Stimulated activated naive CD4-positive, alpha-beta T cell (primary cell): ENCODE results near the gene FARS2.

Experiments
- DNase-seq, 6 experiments: peaks; one replicate each; lab custom pipeline; 2025; lab: John Stamatoyannopoulos, UW

Gene FARS2

GRCh38 chr6:5427586-5427985 is 166.3 kb downstream of the FARS2 start:
- DNase-seq: no peak

- DNase-seq: no peak
Observed at GRCh38 chr6:5433324-5433723, 172.0 kb downstream of the FARS2 start.

GRCh38 chr6:5435449-5435848 is 174.1 kb downstream of the FARS2 start:
- no peak for DNase-seq

DNA sequence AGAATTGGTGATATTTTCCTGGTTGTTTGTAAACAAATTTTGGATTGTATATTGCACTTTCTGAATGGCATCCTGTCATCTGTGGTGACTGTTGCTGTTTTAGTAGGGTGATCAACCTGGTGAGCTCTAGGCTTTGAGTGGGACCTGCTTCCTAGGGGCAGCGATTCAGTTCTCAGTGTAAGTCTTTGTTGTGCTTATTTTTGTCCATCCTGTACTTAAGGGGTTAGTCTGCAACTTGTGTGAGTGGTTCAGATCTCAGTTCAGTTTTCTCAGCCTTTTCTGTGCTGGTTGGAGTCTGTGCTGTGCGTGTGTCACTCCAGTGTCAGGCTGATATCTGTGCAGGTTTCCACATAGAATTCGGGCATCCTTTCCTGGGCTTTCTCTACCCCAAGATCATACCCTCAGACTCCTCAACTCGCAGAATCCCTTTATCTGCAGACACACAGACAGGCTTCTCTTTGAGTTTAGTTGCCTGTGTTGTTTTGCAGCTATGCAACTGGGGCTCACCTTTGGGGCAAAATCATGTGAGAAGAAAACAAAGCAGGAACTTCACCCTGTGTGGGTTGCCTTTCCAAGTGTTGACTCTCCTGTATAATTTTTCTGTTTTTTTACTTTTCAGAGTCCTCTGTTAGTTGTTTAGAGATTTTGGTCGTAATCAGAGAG is 177.7 kb downstream of the FARS2 start:
- no peak for DNase-seq

GRCh38 chr6:5439749-5440148 is 178.4 kb downstream of the FARS2 start:
- DNase-seq: no peak

- DNase-seq: no peak
Observed at GRCh38 chr6:5442319-5442718, 181.0 kb downstream of the FARS2 start.

DNA sequence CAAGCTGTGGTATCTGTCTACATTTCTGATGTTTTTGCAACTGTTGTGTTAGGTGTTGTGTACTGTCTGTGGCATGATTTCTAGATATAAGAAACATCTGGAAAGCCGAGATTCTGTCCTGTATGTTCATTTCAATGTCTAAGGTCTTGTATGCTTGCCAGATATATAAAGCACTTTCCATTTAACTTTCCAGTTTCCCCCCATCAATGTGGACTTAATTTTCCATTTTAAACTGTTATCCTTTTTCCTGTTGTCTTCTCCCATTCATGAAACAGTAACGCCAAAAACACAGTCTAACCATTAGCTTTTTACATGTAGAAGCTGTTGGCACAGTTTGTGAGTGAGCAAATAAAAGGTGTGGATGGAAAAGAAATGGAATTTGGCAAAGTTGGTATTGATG is 181.6 kb downstream of the FARS2 start:
- DNase-seq: no peak

GRCh38 chr6:5443491-5443890 is 182.2 kb downstream of the FARS2 start:
- DNase-seq: no peak

- no peak for DNase-seq
Observed at GRCh38 chr6:5446362-5447075, 185.2 kb downstream of the FARS2 start.

DNA sequence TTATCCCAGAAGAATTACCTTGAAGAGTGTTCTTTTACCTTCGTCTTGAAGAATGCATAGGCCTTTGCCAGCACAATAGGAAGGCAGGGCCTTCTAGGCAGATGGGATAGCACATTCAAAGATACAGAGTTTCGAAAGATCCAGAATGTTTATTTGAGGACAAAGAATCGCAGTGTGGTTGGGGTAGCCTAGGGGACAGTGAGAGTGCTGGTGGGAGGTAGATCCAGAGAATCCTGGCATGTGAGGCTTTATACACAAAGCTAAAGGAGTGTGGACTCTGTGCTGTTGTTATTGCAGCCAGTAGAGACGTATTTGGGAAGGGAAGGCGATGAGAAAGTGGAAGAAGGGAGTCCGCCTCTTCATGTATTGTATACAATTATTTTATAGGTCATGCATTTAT is 186.6 kb downstream of the FARS2 start:
- DNase-seq: no peak

DNA sequence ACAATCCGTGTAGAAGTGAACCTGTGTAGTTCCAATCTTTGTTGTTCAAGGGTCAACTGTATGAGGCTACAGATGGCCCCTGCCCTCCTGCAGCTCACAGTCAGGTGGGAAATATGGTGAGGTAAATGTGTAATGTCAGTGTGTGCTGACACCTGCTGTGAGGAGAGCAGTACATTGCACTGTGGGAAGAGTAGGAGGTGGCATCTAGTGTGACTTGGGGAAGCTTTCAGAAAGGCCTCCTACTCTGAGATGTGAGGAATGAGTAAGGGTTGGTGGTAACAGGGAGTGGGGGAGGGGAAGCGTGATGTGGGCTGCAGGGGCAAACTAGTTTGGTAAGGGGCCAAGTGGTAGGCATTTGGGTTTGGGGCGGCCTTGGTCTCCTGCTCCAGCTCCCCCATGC is 188.8 kb downstream of the FARS2 start:
- no peak for DNase-seq

- no peak for DNase-seq
Observed at GRCh38 chr6:5453546-5453945, 192.2 kb downstream of the FARS2 start.

DNA sequence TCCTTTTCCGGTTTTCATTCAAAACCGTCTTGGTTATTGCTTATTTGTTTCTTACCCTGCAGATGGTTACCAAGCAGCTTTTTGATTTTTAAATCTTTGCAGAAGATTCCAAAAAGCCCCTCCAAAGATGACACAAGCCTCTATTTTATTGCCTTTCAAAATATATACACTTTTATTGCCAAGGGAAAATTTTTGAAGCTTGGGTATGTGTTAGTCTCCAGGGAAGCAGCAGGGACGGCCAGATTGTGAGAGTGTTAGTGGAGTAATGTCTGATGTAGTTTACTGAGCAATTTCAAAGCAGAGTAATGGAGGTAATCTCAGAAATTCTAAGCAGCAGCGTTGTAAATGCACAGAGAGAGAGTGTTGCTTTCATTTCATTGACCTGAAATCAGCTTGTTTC is 193.8 kb downstream of the FARS2 start:
- DNase-seq: no peak

DNA sequence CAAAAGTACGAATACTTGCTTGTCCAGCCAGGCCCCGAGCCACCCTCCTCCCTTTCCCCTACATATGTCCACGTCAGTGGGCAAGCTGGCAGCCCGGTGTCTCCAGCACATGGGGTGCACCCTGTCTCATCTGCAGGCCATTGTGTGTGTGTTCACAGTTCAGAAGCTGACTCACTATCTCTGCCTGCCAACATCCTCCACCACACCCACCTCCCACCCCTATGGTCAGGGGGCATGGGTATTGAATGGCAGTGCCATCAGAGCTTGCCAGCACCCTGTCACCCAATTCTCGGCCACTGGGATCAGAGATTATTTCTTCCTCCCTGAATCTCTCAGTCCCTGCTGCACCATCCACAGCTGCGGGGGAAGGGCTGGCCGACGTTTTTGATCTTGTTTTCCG is 195.7 kb downstream of the FARS2 start:
- DNase-seq: no peak

GRCh38 chr6:5457983-5458683 is 196.8 kb downstream of the FARS2 start:
- DNase-seq: no peak

DNA sequence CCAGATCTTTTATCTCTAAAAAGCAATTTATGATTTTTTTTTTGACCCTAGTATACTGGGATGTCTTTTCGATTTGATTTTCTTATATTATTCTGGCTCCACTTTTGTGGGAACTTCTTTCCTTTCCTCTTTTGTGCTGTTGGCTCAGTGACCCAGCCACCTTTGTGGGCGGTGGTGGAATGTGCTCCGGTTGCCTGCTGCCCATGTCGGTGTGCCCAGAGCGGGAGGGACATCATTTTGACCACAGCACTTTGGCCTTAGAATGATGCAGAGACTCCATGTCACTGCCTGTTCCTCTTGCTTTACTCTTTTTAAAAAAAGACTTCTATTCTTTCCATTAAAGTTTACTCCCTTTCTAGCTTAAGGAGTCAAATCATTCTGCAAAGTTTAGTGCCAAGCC is 198.0 kb downstream of the FARS2 start:
- DNase-seq: no peak

DNA sequence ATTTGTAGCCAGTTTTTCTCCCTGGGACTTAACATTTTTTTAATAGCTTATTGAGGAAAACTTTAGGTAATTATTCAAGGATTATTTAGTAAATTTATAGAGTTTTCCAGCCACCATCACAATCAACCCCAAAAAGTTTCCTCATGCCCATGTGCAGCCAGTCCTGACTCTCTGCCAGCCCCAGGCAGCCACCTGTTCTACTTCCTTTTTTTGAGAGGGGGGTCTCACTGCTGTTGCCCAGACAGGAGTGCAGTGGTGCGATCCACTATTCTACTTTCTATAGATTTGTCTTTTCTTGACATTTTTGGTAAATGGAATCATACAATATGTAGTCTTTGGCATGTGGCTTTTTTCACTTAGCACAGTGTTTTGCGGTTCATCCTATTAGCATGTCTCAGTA is 200.1 kb downstream of the FARS2 start:
- no peak for DNase-seq

DNA sequence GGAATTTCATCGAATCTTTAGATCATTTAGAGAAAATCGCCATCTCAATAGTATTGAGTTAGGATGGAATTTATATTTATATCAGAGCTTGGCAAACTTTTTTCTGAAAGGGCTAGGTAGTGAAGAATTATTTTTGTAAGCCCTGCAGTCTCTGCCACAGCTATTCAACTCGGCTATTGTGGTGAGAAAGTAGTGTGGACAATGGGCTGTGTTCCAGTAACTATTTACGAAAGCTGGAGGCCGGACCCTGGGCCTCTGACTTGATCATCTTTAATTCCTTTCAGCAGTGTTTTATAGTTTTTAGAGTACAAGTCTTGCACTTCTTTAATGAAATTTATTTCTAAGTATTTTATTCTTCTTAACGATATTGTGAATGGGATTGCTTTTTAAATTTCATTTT is 201.5 kb downstream of the FARS2 start:
- DNase-seq: no peak

- no peak for DNase-seq
Observed at GRCh38 chr6:5463690-5464089, 202.4 kb downstream of the FARS2 start.

DNA sequence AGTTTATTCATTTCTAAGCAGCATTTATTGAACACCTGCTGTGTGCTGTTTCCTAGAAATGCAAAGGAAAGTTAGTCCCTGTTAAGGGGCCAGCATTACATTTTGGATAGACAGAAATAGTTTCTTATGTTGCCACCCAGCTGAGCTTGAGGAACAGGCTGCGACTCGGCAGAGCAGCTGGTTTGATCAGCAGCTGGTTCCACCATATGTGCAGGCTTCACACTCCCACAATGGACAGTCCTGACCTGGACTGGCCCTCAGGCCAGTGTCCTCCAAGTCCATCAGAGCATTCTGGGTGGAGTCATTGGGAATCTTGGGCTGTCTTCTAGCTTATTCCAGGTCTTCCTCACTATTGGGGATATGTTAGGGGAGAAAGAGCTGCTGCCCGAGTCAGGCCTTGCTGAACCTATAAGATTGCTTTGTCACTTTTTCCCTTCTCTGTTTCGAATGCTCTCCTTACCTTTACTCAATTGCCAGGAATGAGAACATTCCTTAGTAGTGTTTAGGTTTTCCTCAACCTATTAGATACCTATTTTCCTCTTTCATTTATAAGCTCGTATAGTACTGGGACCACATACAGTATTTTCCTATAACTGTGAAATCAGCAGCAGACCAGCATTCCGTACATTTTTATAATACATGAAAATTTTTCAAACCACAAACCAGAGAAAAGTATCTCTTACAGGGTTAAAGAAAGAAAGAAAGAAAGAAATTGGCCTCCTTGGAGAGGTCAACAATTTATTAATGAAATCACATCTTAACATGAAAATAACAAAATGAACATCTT is 203.0 kb downstream of the FARS2 start:
- DNase-seq: no peak

DNA sequence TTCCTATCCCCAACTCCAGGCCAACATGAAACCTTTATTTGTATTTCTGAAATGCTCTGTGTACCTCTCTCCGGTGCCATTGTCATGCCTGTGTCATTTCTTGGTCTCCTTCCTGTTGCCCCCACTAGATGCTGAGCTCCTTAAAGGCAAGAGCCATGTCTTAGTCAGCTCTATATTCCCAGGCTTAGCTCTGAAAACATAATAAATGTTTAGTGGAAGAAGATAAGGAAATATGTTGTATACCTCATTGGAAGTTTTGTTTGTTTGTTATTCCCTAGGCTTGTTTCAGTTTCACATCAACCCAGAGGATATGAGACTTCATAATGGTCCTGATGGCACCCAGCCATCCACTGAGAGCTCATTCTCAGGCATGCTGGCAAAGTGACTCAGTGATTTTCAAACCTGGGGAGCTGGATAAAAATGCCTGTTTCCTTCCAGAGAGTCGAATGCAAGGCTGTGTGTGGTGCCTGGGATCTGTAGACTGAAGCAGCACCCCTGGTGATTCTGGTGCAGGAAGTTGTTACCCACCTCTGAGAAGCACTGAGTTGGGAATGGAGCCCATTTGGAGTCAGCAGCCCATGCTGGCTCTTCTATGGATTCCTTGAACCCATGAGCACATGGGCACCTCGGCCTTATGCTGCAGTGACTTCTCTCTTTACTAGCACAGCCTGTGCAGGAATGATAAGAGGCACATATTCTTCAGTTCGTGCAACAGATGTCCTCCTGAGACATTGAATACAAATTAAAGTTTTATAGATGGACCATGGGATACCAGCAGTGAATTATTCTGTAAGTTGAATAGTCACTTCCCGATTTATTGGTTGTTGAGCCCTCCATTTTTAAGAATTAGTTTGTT is 205.2 kb downstream of the FARS2 start:
- no peak for DNase-seq

- DNase-seq: no peak
Observed at GRCh38 chr6:5468586-5468985, 207.3 kb downstream of the FARS2 start.
